Measurements from ENCODE around the gene PUS7.

PUS7 gene

GRCh38 chr7:105457619-105458225 is 64.3 kb downstream of the PUS7 start:
- Histone ChIP-seq H2BK12ac (ENCODE audit: low read length) (no peak overlapping the region), H3K4ac (ENCODE audit: low read length) (no peak overlapping the region), H3K79me1 (ENCODE audit: low read depth, low read length) (no peaks in the 10 kb centered on the region), H4K8ac (ENCODE audit: low read depth, low read length) (no peak overlapping the region), H3K27me3 (ENCODE audit: control insufficient read depth in 3 of 3, insufficient read depth in 3 of 3, low read depth in 1 of 3, low read length in 3 of 3) (no peaks in the 10 kb centered on the region), H3K4me1 (ENCODE audit: control insufficient read depth in 2 of 2, insufficient read depth in 1 of 2, low read depth in 1 of 2, low read length in 2 of 2) (peaks cover 0 to 2% of the 10 kb centered on the region in 2 donors), H3K23ac (ENCODE audit: low read depth, low read length, poor library complexity) (no peak overlapping the region), H3K36me3 (replicated peaks in 1 of 2; ENCODE audit: control insufficient read depth in 2 of 2, insufficient read depth in 2 of 2, low read length in 2 of 2) (peaks cover 12 to 63% of the 10 kb centered on the region in 2 donors), H3K4me2 (ENCODE audit: insufficient read depth, low read length, poor library complexity, severe bottlenecking) (no peak overlapping the region), H2BK120ac (ENCODE audit: low read depth, low read length) (no peak overlapping the region), H2AK5ac (ENCODE audit: low read depth, low read length) (no peak overlapping the region), H3K14ac (ENCODE audit: low read length) (no peak overlapping the region), H2BK5ac (ENCODE audit: low read length) (no peak overlapping the region), H3K9ac (ENCODE audit: low read depth, low read length, poor library complexity) (no peak overlapping the region), H3K18ac (ENCODE audit: low read length) (no peak overlapping the region), H3K9me3 (replicated peaks in 1 of 2; ENCODE audit: control insufficient read depth in 2 of 2, insufficient read depth in 1 of 2, low read depth in 1 of 2, low read length in 2 of 2) (peaks cover 0 to 5% of the 10 kb centered on the region in 2 donors), H2BK15ac (ENCODE audit: low read length) (no peak overlapping the region), H4K91ac (ENCODE audit: low read depth, low read length, poor library complexity) (no peak overlapping the region), H3K4me3 (ENCODE audit: low read length in 2 of 2) (no peak overlapping the region), H3K27ac (replicated peaks; ENCODE audit: low read length) (peak overlapping the region; percentile 24), H2AFZ (ENCODE audit: low read length) (peak overlapping the region; percentile 21)
- WGBS, 2 donors (ENCODE audit: extremely low coverage in 2 of 2, insufficient read length in 2 of 2, insufficient replicate concordance in 1 of 2), result no CpG with 5 or more reads among the region's 8 CpGs
- DNase-seq (ENCODE audit: low spot score), result peak; percentile 42

- H3K18ac ChIP-seq (ENCODE audit: low read length), result no peak overlapping the region
- H2AK5ac ChIP-seq (ENCODE audit: low read depth, low read length), result no peak overlapping the region
- no peak overlapping the region for H3K27ac ChIP-seq (replicated peaks; ENCODE audit: low read length)
- no peak overlapping the region for H2AFZ ChIP-seq (ENCODE audit: low read length)
- H4K91ac ChIP-seq (ENCODE audit: low read depth, low read length, poor library complexity), result no peak overlapping the region
- H3K9ac ChIP-seq (ENCODE audit: low read depth, low read length, poor library complexity), result no peak overlapping the region
- no peak overlapping the region for H2BK5ac ChIP-seq (ENCODE audit: low read length)
- no CpG with 5 or more reads among the region's 2 CpGs for WGBS, 2 donors (ENCODE audit: extremely low coverage in 2 of 2, insufficient read length in 2 of 2, insufficient replicate concordance in 1 of 2)
- H3K4me3 ChIP-seq (ENCODE audit: low read length in 2 of 2), result no peak overlapping the region
- no peak overlapping the region for H3K4ac ChIP-seq (ENCODE audit: low read length)
- H2BK15ac ChIP-seq (ENCODE audit: low read length), result no peak overlapping the region
- no peaks in the 10 kb centered on the region for H3K79me1 ChIP-seq (ENCODE audit: low read depth, low read length)
- H2BK12ac ChIP-seq (ENCODE audit: low read length), result no peak overlapping the region
- H3K4me2 ChIP-seq (ENCODE audit: insufficient read depth, low read length, poor library complexity, severe bottlenecking), result no peak overlapping the region
- no peak overlapping the region for H2BK120ac ChIP-seq (ENCODE audit: low read depth, low read length)
- H3K14ac ChIP-seq (ENCODE audit: low read length), result no peak overlapping the region
- H3K27me3 ChIP-seq (ENCODE audit: control insufficient read depth in 3 of 3, insufficient read depth in 3 of 3, low read depth in 1 of 3, low read length in 3 of 3), result no peaks in the 10 kb centered on the region
- H4K8ac ChIP-seq (ENCODE audit: low read depth, low read length), result no peak overlapping the region
- H3K9me3 ChIP-seq (replicated peaks in 1 of 2; ENCODE audit: control insufficient read depth in 2 of 2, insufficient read depth in 1 of 2, low read depth in 1 of 2, low read length in 2 of 2), result peaks cover 0 to 5% of the 10 kb centered on the region in 2 donors
- H3K4me1 ChIP-seq (ENCODE audit: control insufficient read depth in 2 of 2, insufficient read depth in 1 of 2, low read depth in 1 of 2, low read length in 2 of 2), result peaks cover 2 to 5% of the 10 kb centered on the region in 2 donors
- DNase-seq (ENCODE audit: low spot score), result no peak
- H3K23ac ChIP-seq (ENCODE audit: low read depth, low read length, poor library complexity), result no peak overlapping the region
- peaks cover 6 to 39% of the 10 kb centered on the region in 2 donors for H3K36me3 ChIP-seq (replicated peaks in 1 of 2; ENCODE audit: control insufficient read depth in 2 of 2, insufficient read depth in 2 of 2, low read length in 2 of 2)
These were observed 67.2 kb downstream of the PUS7 start for GRCh38 chr7:105454921-105455320.

- no peak overlapping the region for H3K4me3 ChIP-seq (ENCODE audit: low read length in 2 of 2)
- H3K14ac ChIP-seq (ENCODE audit: low read length), result no peak overlapping the region
- H3K27ac ChIP-seq (replicated peaks; ENCODE audit: low read length), result no peak overlapping the region
- H3K4ac ChIP-seq (ENCODE audit: low read length), result no peak overlapping the region
- no peak overlapping the region for H2BK15ac ChIP-seq (ENCODE audit: low read length)
- peaks cover 2 to 5% of the 10 kb centered on the region in 2 donors for H3K4me1 ChIP-seq (ENCODE audit: control insufficient read depth in 2 of 2, insufficient read depth in 1 of 2, low read depth in 1 of 2, low read length in 2 of 2)
- no peaks in the 10 kb centered on the region for H3K27me3 ChIP-seq (ENCODE audit: control insufficient read depth in 3 of 3, insufficient read depth in 3 of 3, low read depth in 1 of 3, low read length in 3 of 3)
- H3K4me2 ChIP-seq (ENCODE audit: insufficient read depth, low read length, poor library complexity, severe bottlenecking), result no peak overlapping the region
- no peak overlapping the region for H3K9ac ChIP-seq (ENCODE audit: low read depth, low read length, poor library complexity)
- H2AK5ac ChIP-seq (ENCODE audit: low read depth, low read length), result no peak overlapping the region
- H2BK120ac ChIP-seq (ENCODE audit: low read depth, low read length), result no peak overlapping the region
- no peak overlapping the region for H2BK12ac ChIP-seq (ENCODE audit: low read length)
- H3K18ac ChIP-seq (ENCODE audit: low read length), result no peak overlapping the region
- H4K8ac ChIP-seq (ENCODE audit: low read depth, low read length), result no peak overlapping the region
- no peaks in the 10 kb centered on the region for H3K79me1 ChIP-seq (ENCODE audit: low read depth, low read length)
- H3K9me3 ChIP-seq (replicated peaks in 1 of 2; ENCODE audit: control insufficient read depth in 2 of 2, insufficient read depth in 1 of 2, low read depth in 1 of 2, low read length in 2 of 2), result peaks cover 0 to 5% of the 10 kb centered on the region in 2 donors
- H3K23ac ChIP-seq (ENCODE audit: low read depth, low read length, poor library complexity), result no peak overlapping the region
- H3K36me3 ChIP-seq (replicated peaks in 1 of 2; ENCODE audit: control insufficient read depth in 2 of 2, insufficient read depth in 2 of 2, low read length in 2 of 2), result peaks cover 6 to 35% of the 10 kb centered on the region in 2 donors
- H4K91ac ChIP-seq (ENCODE audit: low read depth, low read length, poor library complexity), result no peak overlapping the region
- no CpG with 5 or more reads among the region's 3 CpGs for WGBS, 2 donors (ENCODE audit: extremely low coverage in 2 of 2, insufficient read length in 2 of 2, insufficient replicate concordance in 1 of 2)
- no peak overlapping the region for H2BK5ac ChIP-seq (ENCODE audit: low read length)
- no peak for DNase-seq (ENCODE audit: low spot score)
- no peak overlapping the region for H2AFZ ChIP-seq (ENCODE audit: low read length)
These were observed 67.8 kb downstream of the PUS7 start for GRCh38 chr7:105454095-105454747.

- no peak overlapping the region for H2BK15ac ChIP-seq (ENCODE audit: low read length)
- no CpG with 5 or more reads among the region's 2 CpGs for WGBS, 2 donors (ENCODE audit: extremely low coverage in 2 of 2, insufficient read length in 2 of 2, insufficient replicate concordance in 1 of 2)
- peaks cover 5 to 19% of the 10 kb centered on the region in 2 donors for H3K36me3 ChIP-seq (replicated peaks in 1 of 2; ENCODE audit: control insufficient read depth in 2 of 2, insufficient read depth in 2 of 2, low read length in 2 of 2)
- no peaks in the 10 kb centered on the region for H3K9me3 ChIP-seq (replicated peaks in 1 of 2; ENCODE audit: control insufficient read depth in 2 of 2, insufficient read depth in 1 of 2, low read depth in 1 of 2, low read length in 2 of 2)
- no peaks in the 10 kb centered on the region for H3K79me1 ChIP-seq (ENCODE audit: low read depth, low read length)
- H2AK5ac ChIP-seq (ENCODE audit: low read depth, low read length), result no peak overlapping the region
- H3K18ac ChIP-seq (ENCODE audit: low read length), result no peak overlapping the region
- no peak overlapping the region for H3K4ac ChIP-seq (ENCODE audit: low read length)
- H3K4me2 ChIP-seq (ENCODE audit: insufficient read depth, low read length, poor library complexity, severe bottlenecking), result no peak overlapping the region
- H4K8ac ChIP-seq (ENCODE audit: low read depth, low read length), result no peak overlapping the region
- no peak overlapping the region for H3K4me3 ChIP-seq (ENCODE audit: low read length in 2 of 2)
- no peak overlapping the region for H3K27ac ChIP-seq (replicated peaks; ENCODE audit: low read length)
- H3K4me1 ChIP-seq (ENCODE audit: control insufficient read depth in 2 of 2, insufficient read depth in 1 of 2, low read depth in 1 of 2, low read length in 2 of 2), result peaks cover 0 to 5% of the 10 kb centered on the region in 2 donors
- H4K91ac ChIP-seq (ENCODE audit: low read depth, low read length, poor library complexity), result no peak overlapping the region
- H3K14ac ChIP-seq (ENCODE audit: low read length), result no peak overlapping the region
- no peaks in the 10 kb centered on the region for H3K27me3 ChIP-seq (ENCODE audit: control insufficient read depth in 3 of 3, insufficient read depth in 3 of 3, low read depth in 1 of 3, low read length in 3 of 3)
- peak overlapping the region; percentile 57 for H2AFZ ChIP-seq (ENCODE audit: low read length)
- no peak overlapping the region for H3K23ac ChIP-seq (ENCODE audit: low read depth, low read length, poor library complexity)
- H2BK120ac ChIP-seq (ENCODE audit: low read depth, low read length), result no peak overlapping the region
- H3K9ac ChIP-seq (ENCODE audit: low read depth, low read length, poor library complexity), result no peak overlapping the region
- H2BK12ac ChIP-seq (ENCODE audit: low read length), result no peak overlapping the region
- H2BK5ac ChIP-seq (ENCODE audit: low read length), result no peak overlapping the region
- no peak for DNase-seq (ENCODE audit: low spot score)
These were observed 70.0 kb downstream of the PUS7 start for GRCh38 chr7:105452085-105452484.
